SK-N-SH treated with all-trans-retinoic acid at 6 μM for 48 hours (cell line): ENCODE measurements around the gene TECTA.

ENCODE experiments used
- BACH2 ChIP-seq: fragments of 250-450 bp; sonication (Bioruptor Pico); IDR thresholded peaks from 2 replicates; pipeline ENCODE4 v1.9.0; 2021; ENCODE audit warnings: mild to moderate bottlenecking, borderline replicate concordance
- CSDC2 ChIP-seq: fragments of 250-450 bp; sonication (Bioruptor Pico); IDR thresholded peaks from 2 replicates; pipeline ENCODE4 v1.5.0; 2020; ENCODE audit warnings: mild to moderate bottlenecking, moderate library complexity
- ESRRG ChIP-seq: fragments of 250-450 bp; sonication (Bioruptor Pico); IDR thresholded peaks from 2 replicates; pipeline ENCODE4 v1.6.1; 2021; ENCODE audit warnings: mild to moderate bottlenecking
- OSR1 ChIP-seq: fragments of 250-450 bp; sonication (Bioruptor Pico); IDR thresholded peaks from 2 replicates; pipeline ENCODE4 v1.8.0; 2022; ENCODE audit warnings: moderate library complexity, mild to moderate bottlenecking, inconsistent platforms
- RARB ChIP-seq: fragments of 250-450 bp; sonication (Bioruptor Pico); IDR thresholded peaks from 2 replicates; pipeline ENCODE4 v1.8.0; 2021; ENCODE audit warnings: mild to moderate bottlenecking, moderate library complexity
- TCF4 ChIP-seq: fragments of 250-450 bp; sonication (Bioruptor Pico); IDR thresholded peaks from 2 replicates; pipeline ENCODE4 v1.8.0; 2021; ENCODE audit warnings: mild to moderate bottlenecking, moderate library complexity, borderline replicate concordance
- ZC3H10 ChIP-seq: fragments of 250-450 bp; sonication (Bioruptor Pico); IDR thresholded peaks from 2 replicates; pipeline ENCODE4 v1.5.1; 2021; ENCODE audit warnings: mild to moderate bottlenecking, moderate library complexity
- ZFP3 ChIP-seq: fragments of 250-450 bp; sonication (Bioruptor Pico); IDR thresholded peaks from 2 replicates; pipeline ENCODE4 v1.5.0; 2020; ENCODE audit warnings: mild to moderate bottlenecking, moderate library complexity
- ZFP30 ChIP-seq: fragments of 450-650 bp; formaldehyde crosslinking; IDR thresholded peaks from 2 replicates; pipeline ENCODE4 v1.5.0; 2022; ENCODE audit warnings: mild to moderate bottlenecking, moderate library complexity
- ZNF565 ChIP-seq: fragments of 450-650 bp; formaldehyde crosslinking; conservative IDR thresholded peaks from 2 replicates; pipeline ENCODE4 v1.5.0; 2020; ENCODE audit warnings: low read depth, mild to moderate bottlenecking, moderate library complexity
- ZNF70 ChIP-seq: fragments of 450-650 bp; formaldehyde crosslinking; IDR thresholded peaks from 2 replicates; pipeline ENCODE4 v1.5.0; 2020; ENCODE audit warnings: mild to moderate bottlenecking, moderate library complexity
- TF ChIP-seq, protein P1 (sequence below): fragments of 250-450 bp; sonication (Bioruptor Pico); IDR thresholded peaks from 2 replicates; pipeline ENCODE4 v1.8.0; 2020; ENCODE audit warnings: mild to moderate bottlenecking, moderate library complexity, borderline replicate concordance
- TF ChIP-seq, protein P2 (sequence below): fragments of 250-450 bp; sonication (Bioruptor Pico); IDR thresholded peaks from 2 replicates; pipeline ENCODE4 v1.8.0; 2021; ENCODE audit warnings: low read depth, mild to moderate bottlenecking, moderate library complexity, borderline replicate concordance

DNA sequence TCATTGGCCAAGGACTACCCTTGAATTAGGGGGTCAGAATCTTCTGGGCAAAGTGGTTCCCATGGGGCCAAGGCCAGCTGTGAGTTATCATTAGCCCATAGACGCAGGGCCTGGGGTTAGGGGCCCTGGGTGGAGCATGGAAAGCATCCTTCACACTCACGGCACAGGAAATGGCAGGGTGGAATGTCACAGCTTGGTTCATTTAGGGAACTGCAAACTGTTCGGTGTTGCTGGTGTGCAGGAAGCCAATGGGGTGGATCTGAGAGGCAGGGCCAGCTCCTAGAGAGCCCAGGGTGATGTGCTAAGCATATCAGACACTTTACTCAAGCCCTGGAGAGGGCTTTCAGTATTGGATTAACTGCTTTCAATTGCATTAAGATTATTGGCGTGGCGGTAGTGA lies 42.9 kb downstream of the TECTA start:
- TF ChIP-seq ZC3H10 (CRISPR knock-in tag) (no peak), ESRRG (CRISPR knock-in tag) (no peak), ZNF565 (CRISPR knock-in tag) (no peak), ZNF70 (no peak), BACH2 (no peak), ZFP30 (CRISPR knock-in tag) (no peak), OSR1 (CRISPR knock-in tag) (no peak), ZFP3 (no peak), CSDC2 (CRISPR knock-in tag) (no peak), TCF4 (no peak), RARB (no peak)
- TF ChIP-seq, protein P1, sequence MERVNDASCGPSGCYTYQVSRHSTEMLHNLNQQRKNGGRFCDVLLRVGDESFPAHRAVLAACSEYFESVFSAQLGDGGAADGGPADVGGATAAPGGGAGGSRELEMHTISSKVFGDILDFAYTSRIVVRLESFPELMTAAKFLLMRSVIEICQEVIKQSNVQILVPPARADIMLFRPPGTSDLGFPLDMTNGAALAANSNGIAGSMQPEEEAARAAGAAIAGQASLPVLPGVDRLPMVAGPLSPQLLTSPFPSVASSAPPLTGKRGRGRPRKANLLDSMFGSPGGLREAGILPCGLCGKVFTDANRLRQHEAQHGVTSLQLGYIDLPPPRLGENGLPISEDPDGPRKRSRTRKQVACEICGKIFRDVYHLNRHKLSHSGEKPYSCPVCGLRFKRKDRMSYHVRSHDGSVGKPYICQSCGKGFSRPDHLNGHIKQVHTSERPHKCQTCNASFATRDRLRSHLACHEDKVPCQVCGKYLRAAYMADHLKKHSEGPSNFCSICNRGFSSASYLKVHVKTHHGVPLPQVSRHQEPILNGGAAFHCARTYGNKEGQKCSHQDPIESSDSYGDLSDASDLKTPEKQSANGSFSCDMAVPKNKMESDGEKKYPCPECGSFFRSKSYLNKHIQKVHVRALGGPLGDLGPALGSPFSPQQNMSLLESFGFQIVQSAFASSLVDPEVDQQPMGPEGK (CRISPR knock-in tag) = no peak
- TF ChIP-seq, protein P2, sequence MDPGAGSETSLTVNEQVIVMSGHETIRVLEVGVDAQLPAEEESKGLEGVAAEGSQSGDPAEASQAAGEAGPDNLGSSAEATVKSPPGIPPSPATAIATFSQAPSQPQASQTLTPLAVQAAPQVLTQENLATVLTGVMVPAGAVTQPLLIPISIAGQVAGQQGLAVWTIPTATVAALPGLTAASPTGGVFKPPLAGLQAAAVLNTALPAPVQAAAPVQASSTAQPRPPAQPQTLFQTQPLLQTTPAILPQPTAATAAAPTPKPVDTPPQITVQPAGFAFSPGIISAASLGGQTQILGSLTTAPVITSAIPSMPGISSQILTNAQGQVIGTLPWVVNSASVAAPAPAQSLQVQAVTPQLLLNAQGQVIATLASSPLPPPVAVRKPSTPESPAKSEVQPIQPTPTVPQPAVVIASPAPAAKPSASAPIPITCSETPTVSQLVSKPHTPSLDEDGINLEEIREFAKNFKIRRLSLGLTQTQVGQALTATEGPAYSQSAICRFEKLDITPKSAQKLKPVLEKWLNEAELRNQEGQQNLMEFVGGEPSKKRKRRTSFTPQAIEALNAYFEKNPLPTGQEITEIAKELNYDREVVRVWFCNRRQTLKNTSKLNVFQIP (CRISPR knock-in tag) = no peak
